Lower leg skin (tissue), 3 donors: ENCODE results near the gene SDHD.

Experiments
- POLR2A ChIP-seq, 2 donors: fragments of 450-650 bp; IDR thresholded peaks; one replicate each; pipeline ENCODE4 v1.6.1; 2016 to 2017; ENCODE audit warnings: antibody characterized with exemption in 2 of 2, mild to moderate bottlenecking in 1 of 2, moderate library complexity in 1 of 2
- TF ChIP-seq, protein P1 (sequence below), 3 donors: fragments of 450-650 bp; IDR thresholded peaks; one replicate each; pipeline ENCODE4 v1.5.1; 2016; ENCODE audit warnings: antibody characterized with exemption in 3 of 3, mild to moderate bottlenecking in 3 of 3, moderate library complexity in 2 of 3

DNA sequence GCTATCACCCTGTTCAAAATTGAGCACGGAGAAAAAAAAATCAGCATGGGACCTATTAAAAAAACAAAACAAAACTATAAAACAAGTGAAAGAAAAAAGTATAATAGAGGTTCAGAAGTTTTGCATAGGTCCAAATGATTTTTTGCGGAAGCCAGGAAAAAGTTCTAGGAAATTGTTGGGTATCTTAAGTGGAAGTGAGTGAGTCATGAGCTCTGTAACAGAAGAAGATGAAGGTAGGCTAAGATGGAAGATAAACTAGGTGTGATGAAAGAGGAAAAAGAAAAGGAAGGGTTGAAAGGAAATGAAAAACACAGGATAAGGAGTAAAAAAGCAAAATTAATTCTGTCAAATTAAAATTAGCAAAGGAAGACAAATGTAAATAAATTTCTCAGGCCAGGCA, 27.8 kb downstream of the SDHD start:
- TF ChIP-seq, protein P1, sequence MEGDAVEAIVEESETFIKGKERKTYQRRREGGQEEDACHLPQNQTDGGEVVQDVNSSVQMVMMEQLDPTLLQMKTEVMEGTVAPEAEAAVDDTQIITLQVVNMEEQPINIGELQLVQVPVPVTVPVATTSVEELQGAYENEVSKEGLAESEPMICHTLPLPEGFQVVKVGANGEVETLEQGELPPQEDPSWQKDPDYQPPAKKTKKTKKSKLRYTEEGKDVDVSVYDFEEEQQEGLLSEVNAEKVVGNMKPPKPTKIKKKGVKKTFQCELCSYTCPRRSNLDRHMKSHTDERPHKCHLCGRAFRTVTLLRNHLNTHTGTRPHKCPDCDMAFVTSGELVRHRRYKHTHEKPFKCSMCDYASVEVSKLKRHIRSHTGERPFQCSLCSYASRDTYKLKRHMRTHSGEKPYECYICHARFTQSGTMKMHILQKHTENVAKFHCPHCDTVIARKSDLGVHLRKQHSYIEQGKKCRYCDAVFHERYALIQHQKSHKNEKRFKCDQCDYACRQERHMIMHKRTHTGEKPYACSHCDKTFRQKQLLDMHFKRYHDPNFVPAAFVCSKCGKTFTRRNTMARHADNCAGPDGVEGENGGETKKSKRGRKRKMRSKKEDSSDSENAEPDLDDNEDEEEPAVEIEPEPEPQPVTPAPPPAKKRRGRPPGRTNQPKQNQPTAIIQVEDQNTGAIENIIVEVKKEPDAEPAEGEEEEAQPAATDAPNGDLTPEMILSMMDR (IDR thresholded peaks at IDR 0.05), result no peak
- no peak for TF ChIP-seq POLR2A (IDR thresholded peaks at IDR 0.05)
